Smooth muscle cell (in vitro differentiated cells): ENCODE data around the gene CYP4F22. TPM values are rescaled to one million over a fixed set of nuclear protein-coding genes. Genes with fewer than 3 reads are reported as not detected.

Source experiments
- DNase-seq: peaks from one replicate; lab custom pipeline; 2025; ENCODE audit not compliant: unreplicated experiment; lab: John Stamatoyannopoulos, UW
- H2AFZ ChIP-seq: fragments of 200-600 bp; sonication (generic); 2 replicates; pipeline ENCODE4 v1.6.0; 2016; ENCODE audit warnings: antibody characterized with exemption, low read depth, mild to moderate bottlenecking
- H3F3A ChIP-seq: fragments of 200-600 bp; sonication (generic); 2 replicates; pipeline ENCODE4 v1.6.0; 2017; ENCODE audit warnings: antibody characterized with exemption, low read depth
- H3K27ac ChIP-seq: fragments of 200-600 bp; sonication (generic); 2 replicates; pipeline ENCODE4 v1.5.1; 2016; ENCODE audit warnings: low read depth, mild to moderate bottlenecking
- H3K27me3 ChIP-seq: fragments of 200-600 bp; sonication (generic); 2 replicates; pipeline ENCODE4 v1.6.1; 2016; ENCODE audit warnings: low read depth, mild to moderate bottlenecking
- H3K36me3 ChIP-seq: fragments of 200-600 bp; sonication (generic); 2 replicates; pipeline ENCODE4 v1.5.1; 2016; ENCODE audit warnings: low read depth
- H3K4me1 ChIP-seq: fragments of 200-600 bp; sonication (generic); 2 replicates; pipeline ENCODE4 v1.5.1; 2016; ENCODE audit warnings: low read depth
- H3K4me2 ChIP-seq: fragments of 200-600 bp; sonication (generic); 2 replicates; pipeline ENCODE4 v1.6.0; 2016; ENCODE audit warnings: mild to moderate bottlenecking
- H3K4me3 ChIP-seq: fragments of 200-600 bp; sonication (generic); 2 replicates; pipeline ENCODE4 v1.5.1; 2016; ENCODE audit warnings: mild to moderate bottlenecking
- H3K79me2 ChIP-seq: fragments of 200-600 bp; sonication (generic); 2 replicates; pipeline ENCODE4 v1.6.0; 2016; ENCODE audit warnings: low read depth, mild to moderate bottlenecking
- H3K9ac ChIP-seq: fragments of 200-600 bp; sonication (generic); 2 replicates; pipeline ENCODE4 v1.6.0; 2016; ENCODE audit warnings: low read depth
- H3K9me3 ChIP-seq: fragments of 200-600 bp; sonication (generic); replicated peaks from 2 replicates; pipeline ENCODE4 v1.5.1; 2016; ENCODE audit warnings: low read depth
- H4K20me1 ChIP-seq: fragments of 200-600 bp; sonication (generic); 2 replicates; pipeline ENCODE4 v1.6.0; 2016; ENCODE audit warnings: low read depth
- WGBS: methylation state at CpG from one replicate; pipeline ENCODE4 v1.1.7; 2016; ENCODE audit warnings: low lambda C conversion rate; 5-methylcytosine and 5-hydroxymethylcytosine counted together
- polyA plus RNA-seq: library from polyadenylated mRNA; unstranded; fragments of >200 nt; fragmentation: Nextera tagmentation; extraction: Ambion mirVana; gene quantifications from 2 replicates; pipeline ENCODE4 v1.2.1, GENCODE V29; 2016
- total RNA-seq: library from RNA; depleted of rRNA; stranded (reverse); fragments of >200 nt; gene quantifications from 2 replicates; pipeline ENCODE4 v1.2.3, GENCODE V29; 2014
- TF ChIP-seq, protein P1 (sequence below): fragments of 200-600 bp; sonication (generic); IDR thresholded peaks from 2 replicates; pipeline ENCODE4 v1.5.1; 2017; ENCODE audit warnings: borderline replicate concordance, mild to moderate bottlenecking, antibody characterized with exemption; ENCODE audit not compliant: insufficient read depth, poor library complexity, severe bottlenecking

Gene CYP4F22
- total and polyA plus RNA-seq, 2 experiments from 2014 or later, result not detected

DNA sequence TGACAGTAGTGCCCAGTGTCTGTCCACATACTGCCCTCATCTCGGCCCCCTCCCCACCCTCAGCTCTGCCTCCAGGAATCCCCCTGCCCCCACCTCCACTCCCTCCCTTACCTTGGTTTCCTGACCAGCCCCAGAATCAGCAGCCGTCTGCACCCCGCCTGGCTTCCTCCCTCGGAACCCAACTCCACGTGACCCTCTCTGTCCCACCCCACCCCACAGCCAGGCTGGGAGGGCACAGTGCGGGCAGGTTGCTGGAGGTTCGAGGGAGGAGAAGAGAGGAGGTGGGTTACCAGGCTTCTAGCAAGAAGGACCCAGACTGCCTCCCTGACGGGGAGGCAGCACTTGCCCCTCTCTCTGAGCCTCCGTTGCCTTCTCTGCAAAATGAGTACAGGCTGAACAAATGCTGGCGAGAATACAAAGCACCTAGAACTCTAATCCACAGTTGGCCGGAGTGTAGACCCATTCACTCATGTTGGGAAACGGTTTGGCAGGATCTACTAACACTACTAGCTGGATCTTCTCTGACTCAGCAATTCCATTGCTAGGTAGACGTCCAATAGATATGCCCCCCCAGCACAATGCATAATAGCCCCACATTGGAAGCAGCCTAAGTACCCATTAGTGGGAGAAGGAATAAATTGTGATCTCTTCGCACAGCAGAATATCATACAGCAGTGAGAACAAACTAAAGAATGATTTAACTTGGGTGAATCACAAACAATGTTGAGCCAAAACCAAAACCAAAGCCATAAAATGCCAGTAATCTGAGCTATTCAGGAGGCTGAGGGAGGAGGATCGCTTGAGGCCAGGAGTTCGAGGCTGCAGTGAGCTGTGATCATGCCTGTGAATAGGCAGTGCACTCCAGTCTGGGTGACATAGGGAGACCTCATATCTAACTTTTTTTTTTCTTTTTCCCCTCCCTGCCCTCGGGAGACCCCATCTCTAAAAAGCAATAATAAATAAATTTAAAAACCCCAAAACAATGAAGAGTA lies 43.6 kb upstream of the CYP4F22 start, which contains the start of gene RASAL3:
Gene RASAL3, minus strand, starts transcription at position 151 of the 992 bp plus-strand sequence. CDS start 186 bp downstream, outside the sequence.
- peaks cover 53% of the 10 kb centered on the region for H3K27me3 ChIP-seq
- H3K27ac ChIP-seq, result no peak within 1 kb of the TSS
- H3K9ac ChIP-seq, result no peak within 1 kb of the TSS
- DNase-seq, result no peak
- no peaks in the 10 kb centered on the region for H3K4me1 ChIP-seq
- no peaks in the 10 kb centered on the region for H3F3A ChIP-seq
- no peaks in the 10 kb centered on the region for H4K20me1 ChIP-seq
- no peak within 1 kb of the TSS for H3K4me3 ChIP-seq
- 51% methylated on average over 16 of the region's 17 CpGs for WGBS
- no peaks in the 10 kb centered on the region for H3K36me3 ChIP-seq
- H2AFZ ChIP-seq, result no peak within 1 kb of the TSS
- no peak within 1 kb of the TSS for H3K4me2 ChIP-seq
- no peaks in the 10 kb centered on the region for H3K9me3 ChIP-seq
- TF ChIP-seq, protein P1, sequence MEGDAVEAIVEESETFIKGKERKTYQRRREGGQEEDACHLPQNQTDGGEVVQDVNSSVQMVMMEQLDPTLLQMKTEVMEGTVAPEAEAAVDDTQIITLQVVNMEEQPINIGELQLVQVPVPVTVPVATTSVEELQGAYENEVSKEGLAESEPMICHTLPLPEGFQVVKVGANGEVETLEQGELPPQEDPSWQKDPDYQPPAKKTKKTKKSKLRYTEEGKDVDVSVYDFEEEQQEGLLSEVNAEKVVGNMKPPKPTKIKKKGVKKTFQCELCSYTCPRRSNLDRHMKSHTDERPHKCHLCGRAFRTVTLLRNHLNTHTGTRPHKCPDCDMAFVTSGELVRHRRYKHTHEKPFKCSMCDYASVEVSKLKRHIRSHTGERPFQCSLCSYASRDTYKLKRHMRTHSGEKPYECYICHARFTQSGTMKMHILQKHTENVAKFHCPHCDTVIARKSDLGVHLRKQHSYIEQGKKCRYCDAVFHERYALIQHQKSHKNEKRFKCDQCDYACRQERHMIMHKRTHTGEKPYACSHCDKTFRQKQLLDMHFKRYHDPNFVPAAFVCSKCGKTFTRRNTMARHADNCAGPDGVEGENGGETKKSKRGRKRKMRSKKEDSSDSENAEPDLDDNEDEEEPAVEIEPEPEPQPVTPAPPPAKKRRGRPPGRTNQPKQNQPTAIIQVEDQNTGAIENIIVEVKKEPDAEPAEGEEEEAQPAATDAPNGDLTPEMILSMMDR, result no peak
- H3K79me2 ChIP-seq, result no peaks in the 10 kb centered on the region

DNA sequence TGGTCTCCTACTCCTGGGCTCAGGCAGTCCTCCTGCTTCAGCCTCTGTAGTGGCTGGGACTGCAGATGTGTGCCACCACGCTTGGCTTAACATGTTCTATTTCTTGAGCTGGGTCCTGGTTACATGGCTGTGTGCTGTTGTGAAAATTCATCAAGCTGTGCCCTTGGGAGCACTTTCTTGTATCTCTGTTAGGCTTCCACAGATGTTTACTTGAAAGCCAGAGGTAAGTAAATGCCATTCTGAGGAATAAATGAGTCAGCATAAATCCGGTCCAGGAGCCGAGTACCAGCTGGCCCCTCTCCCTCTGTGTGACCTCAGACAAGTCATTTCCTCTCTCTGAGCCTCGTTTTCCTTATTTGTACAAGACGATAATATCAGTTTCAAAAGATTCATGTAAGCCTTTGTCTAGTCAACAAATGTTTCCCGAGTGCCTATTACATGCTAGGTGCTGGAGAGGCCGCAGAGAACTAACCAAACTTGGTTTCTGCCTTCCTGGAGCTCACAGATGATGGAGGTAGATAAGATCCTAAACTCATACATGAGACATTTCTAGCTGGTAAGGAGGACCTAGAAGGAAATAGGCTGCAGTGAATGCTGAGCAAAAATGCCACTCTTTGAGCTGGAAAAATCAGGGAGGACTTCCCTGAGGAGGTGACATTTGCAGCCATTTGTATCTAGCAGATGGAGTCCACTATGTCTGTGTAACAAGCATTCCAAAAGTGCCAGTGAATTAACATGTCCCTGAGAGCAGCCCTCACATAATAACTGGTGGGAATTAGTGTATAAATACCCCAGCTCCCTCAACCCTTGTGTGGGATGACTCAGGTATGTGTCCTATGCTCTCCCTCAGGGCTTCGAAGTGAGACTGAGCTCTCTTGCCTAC lies 41.2 kb upstream of the CYP4F22 start:
- no peaks in the 10 kb centered on the region for H3F3A ChIP-seq
- H3K79me2 ChIP-seq, result no peaks in the 10 kb centered on the region
- H3K27me3 ChIP-seq, result peaks cover 39% of the 10 kb centered on the region
- no peaks in the 10 kb centered on the region for H3K9me3 ChIP-seq
- H3K36me3 ChIP-seq, result no peaks in the 10 kb centered on the region
- H3K4me1 ChIP-seq, result no peaks in the 10 kb centered on the region
- TF ChIP-seq, protein P1, result no peak
- H3K4me2 ChIP-seq, result no peak overlapping the region
- no peak overlapping the region for H2AFZ ChIP-seq
- no peaks in the 10 kb centered on the region for H4K20me1 ChIP-seq
- H3K9ac ChIP-seq, result no peak overlapping the region
- H3K27ac ChIP-seq, result no peak overlapping the region
- H3K4me3 ChIP-seq, result no peak overlapping the region
- no peak for DNase-seq
- 57% methylated on average over 8 of the region's 8 CpGs for WGBS

DNA sequence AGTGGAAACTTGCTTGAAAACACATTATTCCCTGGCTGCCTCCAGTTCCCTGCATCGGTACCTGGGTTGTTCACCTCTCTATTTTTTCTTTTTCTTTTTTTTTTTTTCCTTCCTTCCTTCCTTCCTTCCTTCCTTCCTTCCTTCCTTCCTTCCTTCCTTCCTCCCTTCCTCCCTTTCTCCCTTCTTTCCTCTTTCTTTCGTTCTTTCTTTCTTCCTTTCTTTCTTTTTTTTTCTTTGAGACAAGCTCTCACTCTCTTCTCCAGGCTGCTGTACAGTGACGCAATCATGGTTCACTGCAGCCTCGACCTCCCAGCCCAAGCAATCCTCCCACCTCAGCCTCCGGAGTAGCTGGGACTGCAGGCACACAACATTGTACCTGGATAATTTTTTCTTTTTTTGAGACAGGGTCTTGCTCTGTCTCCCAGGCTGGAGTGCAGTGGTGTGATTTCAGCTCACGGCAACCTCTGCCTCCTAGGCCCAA lies 40.6 kb upstream of the CYP4F22 start:
- no peak overlapping the region for H2AFZ ChIP-seq
- H3K79me2 ChIP-seq, result no peaks in the 10 kb centered on the region
- peaks cover 38% of the 10 kb centered on the region for H3K27me3 ChIP-seq
- TF ChIP-seq, protein P1, result no peak
- no peak overlapping the region for H3K27ac ChIP-seq
- H3F3A ChIP-seq, result no peaks in the 10 kb centered on the region
- no peaks in the 10 kb centered on the region for H4K20me1 ChIP-seq
- H3K36me3 ChIP-seq, result no peaks in the 10 kb centered on the region
- no peak for DNase-seq
- no peaks in the 10 kb centered on the region for H3K9me3 ChIP-seq
- H3K9ac ChIP-seq, result no peak overlapping the region
- H3K4me2 ChIP-seq, result no peak overlapping the region
- no peak overlapping the region for H3K4me3 ChIP-seq
- no peaks in the 10 kb centered on the region for H3K4me1 ChIP-seq
- 75% methylated on average over 6 of the region's 6 CpGs for WGBS
